SK-N-MC (cell line): ENCODE results near the gene PALMD.

Experiments used
- EZH2 ChIP-seq: fragments of 200-600 bp; sonication (generic); IDR thresholded peaks from one replicate; pipeline ENCODE4 v1.6.1; 2017; ENCODE audit warnings: antibody characterized with exemption
- POLR2AphosphoS5 ChIP-seq: IDR thresholded peaks from 2 replicates; pipeline ENCODE4 v1.6.1; 2012; ENCODE audit warnings: mild to moderate bottlenecking, low read depth, low read length, borderline replicate concordance

DNA sequence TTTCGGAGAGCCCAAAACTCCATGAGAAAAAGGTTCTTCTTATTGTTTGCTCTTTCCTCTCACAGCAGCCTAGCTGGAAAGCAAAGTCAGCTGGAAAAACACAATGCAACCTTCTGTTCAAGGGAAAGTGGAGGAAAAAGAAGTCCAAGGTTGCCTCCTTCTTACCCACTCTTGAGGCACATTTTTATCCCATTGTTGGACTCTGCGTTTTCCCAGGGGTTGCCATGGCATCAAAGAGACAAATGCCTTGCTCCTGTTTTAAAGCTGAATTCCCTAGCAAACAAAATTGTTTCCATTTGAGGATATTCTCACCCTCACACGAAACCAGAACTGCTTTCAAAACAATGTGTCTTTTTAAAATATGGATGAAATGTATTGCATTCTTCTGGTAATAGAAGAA, 45.1 kb upstream of the PALMD start:
- TF ChIP-seq EZH2, result no peak
- TF ChIP-seq POLR2AphosphoS5, result no peak
